H4 (cell line): ENCODE results near the gene PMS1. TPM values are rescaled to one million over a fixed set of nuclear protein-coding genes. Genes with fewer than 3 reads are reported as not detected.
"Not testable (repeated sequence)": the region's sequence is repeated elsewhere in the genome, so short reads cannot be mapped to it uniquely, and the experiment has no call there.

Source experiments
- DNase-seq: peaks from one replicate; pipeline ENCODE4 v3.0.0-alpha.2; 2015; ENCODE audit warnings: low spot score
- total RNA-seq: library from RNA; depleted of rRNA; stranded (reverse); fragments of >200 nt; shearing (Covaris generic); gene quantifications from 2 replicates; pipeline ENCODE4 v1.2.3, GENCODE V29; 2014

Gene PMS1
- total RNA-seq, 1 experiment from 2014 or later, result 17.5 TPM

DNA sequence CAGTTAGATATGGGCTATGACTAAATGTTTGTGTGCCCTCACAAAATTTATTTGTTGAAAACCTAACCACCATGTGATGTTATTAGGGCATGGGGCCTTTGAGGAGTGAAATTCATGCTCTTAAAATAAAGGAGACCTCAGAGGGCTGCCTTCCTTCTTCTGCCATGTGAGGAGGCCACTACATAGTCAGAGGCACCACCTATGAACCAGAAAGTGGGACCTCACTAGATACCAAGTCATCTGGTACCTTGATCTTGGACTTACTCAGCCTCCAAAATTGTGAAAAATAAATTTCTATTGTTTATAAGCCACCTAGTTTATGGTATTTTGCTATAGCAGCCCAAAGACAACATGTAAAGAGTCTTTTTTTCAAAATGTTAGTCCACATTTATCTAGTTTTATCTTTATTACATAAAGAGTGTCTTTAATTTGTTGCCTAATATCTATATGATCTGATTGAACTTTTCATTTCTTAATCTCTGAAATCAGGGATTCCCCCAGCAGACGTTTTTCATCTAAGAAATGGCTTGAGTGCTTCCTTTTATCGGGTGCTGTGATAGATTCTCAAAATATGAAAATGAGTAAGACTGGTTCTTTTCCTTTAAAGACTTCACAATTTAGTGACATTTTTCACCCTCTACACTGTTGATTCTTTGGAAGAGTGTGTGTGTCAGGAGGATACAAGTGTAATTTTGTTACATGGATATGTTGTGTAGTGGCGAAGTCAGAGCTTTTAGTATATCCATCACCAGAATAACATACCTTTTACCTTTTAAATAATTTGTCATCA is 34.2 kb downstream of the PMS1 start:
- DNase-seq, result no peak

DNA sequence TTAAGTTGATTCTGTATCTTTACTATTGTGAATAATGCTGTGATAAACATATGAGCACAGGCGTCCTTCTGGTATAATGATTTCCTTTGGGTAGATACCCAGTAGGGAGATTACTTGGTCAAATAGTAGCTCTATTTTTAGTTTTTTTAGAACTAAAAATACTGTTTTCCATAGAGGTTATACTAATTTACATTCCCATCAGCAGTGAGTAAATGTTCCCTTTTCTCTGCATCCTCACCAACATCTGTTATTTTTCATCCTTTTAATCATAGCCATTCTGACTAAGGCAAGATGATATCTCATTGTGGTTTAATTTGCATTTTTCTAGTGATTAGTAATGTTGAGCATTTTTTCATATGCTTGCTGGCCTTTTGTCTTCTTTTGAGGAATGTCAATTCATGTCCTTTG is 35.1 kb downstream of the PMS1 start:
- no peak for DNase-seq

DNA sequence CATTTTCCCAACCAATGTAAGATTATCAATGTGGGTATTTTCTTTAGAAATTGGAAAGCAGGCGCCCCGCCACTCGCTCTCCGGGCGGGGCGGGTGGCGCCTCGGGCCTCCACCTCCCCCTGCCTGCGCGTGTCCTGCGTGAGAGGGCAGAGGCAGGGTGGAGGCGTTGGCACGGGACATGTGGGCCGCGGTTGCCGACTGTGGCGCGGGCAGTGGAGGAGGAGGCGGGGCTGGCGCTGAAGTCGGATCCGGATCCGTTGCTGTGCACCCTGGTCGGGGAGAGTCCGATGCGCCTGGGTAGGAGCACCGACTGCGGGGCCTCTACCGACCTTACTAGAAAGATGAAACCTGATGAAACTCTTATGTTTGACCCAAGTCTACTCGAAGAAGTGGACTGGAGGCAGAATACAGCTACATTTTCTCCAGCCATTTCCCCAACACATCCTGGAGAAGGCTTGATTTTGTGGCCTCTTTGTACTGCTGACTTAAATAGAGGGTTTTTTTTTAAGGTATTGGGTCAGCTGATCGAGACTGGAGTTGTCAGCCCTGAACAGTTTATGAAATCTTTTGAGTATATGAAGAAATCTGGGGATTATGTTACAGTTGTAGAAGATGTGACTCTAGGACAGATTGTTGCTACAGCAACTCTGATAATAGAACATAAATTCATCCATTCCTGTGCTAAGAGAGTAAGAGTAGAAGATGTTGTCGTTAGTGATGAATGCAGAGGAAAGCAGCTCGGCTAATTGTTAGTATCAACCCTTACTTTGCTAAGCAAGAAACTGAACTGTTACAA is 37.9 kb downstream of the PMS1 start:
- peak; percentile 13 for DNase-seq

DNA sequence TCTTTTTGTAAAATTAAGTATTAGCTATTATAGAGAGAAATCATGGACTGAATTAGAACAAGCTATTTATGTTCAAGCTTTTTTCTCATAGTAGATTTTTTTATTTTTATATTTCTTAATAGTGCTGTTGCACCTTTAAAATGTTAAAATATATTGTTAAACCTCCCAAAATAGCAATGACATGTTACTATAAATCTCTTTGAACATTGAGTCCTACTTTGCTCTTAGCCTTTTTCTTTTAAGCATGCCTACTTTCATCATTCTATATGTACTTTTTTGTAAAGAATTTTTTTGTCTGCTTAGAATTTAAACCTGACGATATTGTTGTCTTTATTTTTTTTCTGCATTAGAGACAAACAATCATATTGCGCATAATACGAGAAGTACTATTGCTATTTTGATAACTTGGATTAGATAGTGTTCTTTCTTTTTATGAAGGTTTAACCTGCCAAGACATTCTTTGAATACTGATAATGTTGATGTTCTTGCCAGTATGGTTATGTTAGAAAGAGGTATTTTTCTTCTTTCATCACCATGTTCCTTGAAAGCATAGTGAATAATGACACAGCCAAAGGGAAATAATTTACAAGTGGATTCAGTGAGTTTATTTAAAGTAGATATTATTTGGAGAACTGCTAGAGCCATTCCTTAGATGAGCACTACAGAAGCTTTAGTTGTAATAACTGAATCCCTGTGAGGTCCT is 40.6 kb downstream of the PMS1 start:
- DNase-seq, result no peak

DNA sequence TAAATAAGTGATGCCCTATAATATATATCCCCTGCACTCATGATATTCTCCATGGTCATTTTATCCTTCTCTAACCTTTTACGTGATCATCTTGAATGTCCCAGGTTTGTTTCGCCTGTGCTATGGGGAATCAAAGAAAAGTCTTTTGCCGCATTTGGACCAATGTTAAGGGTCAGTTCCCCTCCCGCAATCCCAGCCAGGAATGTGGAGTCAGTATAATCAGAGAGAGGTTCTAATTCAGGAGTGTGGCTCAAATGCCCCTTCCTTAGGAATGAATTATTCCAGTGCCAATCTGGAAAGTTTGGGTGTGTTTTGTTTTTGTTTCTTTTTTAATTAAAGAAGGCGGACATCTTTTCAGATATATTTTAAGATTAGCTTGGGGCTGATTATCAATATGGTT is 41.8 kb downstream of the PMS1 start:
- DNase-seq, result no peak

DNA sequence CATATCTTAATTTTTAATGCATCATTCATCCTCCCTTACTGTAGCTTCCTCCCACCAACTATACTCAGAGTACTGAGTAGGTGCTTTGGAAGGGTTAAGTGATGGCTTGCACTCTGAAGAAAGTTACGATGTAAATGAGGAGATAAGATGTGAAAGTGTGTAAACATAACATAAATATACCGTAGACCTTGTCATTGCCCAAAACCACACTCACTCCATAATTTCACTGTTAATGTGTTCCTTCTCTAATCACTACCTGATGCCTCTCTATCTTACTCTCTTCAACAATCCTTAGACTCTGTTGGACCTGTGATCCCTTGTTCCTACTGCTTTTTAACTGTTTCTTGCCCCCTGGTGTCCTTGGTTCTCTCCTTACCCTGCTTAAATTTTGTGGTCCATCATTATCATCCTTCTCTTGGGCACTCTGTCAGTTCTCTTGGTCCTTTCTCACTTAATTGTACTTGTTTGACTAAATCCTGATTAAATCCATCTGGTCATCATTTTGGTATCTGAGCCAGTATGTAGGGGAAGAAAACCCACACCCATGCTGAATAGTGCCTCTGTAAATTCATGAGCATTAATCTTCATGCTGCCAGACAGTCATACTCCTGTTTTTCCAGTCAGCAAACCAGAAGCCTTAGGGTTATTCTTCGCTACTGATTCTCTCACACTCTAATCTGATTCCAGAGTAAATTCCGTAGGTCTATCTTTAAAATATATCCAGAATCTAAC is 45.0 kb downstream of the PMS1 start:
- no peak for DNase-seq

DNA sequence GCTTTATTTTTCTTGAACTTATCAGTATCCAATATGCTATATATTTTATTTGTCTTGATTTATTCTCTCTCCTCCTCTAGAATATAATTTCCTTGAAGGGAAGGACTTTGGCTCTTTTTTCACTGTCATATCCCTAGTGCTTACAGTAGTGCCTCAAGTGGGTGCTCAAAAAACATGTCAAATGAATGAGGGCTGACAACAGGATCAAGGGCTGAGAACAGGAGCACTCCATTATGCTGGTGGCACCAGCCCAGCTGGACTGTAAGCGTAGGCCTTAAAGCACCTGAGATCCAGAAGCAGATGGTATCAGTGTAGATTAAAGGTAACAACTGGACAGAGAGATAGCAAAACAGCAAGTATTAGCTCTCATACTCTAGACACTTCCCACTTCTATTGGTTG is 46.3 kb downstream of the PMS1 start:
- DNase-seq, result no peak

DNA sequence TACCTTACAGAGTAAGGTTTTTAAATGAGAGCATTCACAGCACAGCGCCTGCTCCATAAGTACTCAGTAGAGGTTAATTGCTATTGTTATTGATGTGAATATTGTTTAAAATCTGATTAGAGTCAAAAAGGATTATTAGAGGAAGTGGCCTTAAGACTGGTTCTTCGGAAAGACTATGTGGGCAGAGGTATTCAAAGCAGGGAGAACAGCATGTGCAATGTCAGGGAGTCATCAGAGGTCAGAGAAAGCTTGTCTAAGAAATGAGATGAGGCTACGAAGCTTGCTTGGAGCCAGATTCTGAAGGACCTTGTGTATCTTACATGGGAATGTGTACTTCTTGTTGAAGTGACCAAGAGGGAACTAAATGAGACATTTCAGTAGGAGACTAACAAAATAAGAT is 49.8 kb downstream of the PMS1 start:
- DNase-seq, result no peak

DNA sequence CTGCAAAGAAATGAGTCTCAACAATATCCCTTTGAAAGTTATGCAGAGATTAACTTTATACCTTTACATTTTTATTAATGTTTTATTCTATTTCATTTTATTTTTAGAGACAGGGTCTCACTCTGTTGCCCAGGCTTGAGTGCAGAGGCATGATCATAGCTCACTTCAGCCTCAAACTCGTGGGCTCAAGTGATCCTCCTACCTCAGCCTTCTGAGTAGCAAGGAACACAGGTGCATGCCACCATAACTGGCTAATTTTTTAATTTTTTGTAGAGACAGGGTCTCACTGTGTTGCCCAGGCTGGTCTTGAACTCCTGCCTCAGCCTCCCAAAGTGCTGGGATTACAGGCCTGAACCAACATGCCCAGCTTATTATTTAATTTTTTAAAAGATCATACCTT is 50.4 kb downstream of the PMS1 start:
- DNase-seq, result not testable (repeated sequence)

DNA sequence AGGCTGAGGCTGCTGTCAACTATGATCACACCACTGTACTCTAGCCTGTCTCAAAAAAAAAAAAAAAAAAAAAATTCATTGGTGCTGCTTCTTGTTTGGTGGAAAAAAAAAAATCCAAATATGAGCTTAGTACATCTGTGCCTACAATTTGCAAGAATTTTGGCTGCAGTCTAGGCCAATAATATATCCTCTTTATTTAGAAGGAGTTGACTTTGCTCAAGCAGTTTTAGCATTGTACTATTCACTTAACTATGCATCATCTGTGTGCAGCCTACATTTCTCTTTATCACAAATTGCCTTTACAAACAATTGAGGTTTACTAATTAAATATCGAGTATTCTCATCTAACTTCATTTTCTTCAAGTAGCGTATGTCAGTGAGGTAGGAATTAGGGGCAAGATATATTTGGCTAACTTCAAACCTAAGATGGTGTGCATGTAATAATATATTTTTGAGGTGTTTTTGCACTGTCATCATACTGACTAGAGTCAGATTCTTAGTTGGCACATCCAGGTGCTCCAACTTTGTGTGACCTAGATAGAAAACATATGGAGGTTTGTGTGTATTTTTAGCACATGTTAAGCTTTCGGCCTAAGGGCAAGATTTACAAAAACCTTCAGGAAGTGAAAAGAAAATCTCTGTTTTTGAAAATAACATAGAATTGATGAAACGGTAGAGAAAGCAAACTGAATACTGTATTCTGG is 51.8 kb downstream of the PMS1 start:
- peak; percentile 45 for DNase-seq

DNA sequence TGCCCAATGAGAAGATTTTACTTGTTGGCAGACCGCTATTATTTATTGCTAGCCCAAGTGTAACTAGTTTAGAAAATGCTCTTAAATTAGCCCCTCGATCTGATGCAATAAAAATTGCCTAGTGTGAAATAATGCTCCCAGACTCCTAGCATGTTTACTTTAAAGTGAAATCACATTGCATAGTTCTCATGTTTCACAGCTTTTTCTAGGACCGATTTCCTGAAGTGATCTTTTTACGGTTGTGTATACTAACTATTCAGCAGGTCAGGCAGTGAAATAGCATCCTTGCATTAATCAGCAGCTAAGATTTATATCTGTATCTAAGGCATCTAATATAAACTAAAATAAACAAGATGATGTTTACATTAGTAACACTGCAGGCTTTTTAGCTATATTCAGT is 52.4 kb downstream of the PMS1 start:
- peak; percentile 90 for DNase-seq

DNA sequence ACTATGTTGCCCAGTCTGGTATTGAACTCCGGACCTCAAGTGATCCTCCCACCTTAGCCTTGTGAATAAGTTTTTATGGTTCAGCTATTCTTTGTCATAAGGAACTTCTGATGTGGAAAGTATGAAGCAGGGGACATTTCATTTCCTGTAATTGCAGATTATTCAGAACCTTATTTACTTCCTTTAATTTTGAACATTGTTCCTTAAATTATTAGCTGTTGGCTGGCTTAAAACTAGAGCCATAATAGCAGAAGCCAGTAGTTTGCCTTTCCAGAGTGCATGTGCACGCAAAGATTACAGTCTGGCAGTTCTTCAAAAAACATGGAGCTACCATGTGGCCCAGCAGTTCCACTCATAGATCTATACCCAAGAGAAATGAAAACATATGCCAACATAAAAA is 53.1 kb downstream of the PMS1 start:
- no peak for DNase-seq

DNA sequence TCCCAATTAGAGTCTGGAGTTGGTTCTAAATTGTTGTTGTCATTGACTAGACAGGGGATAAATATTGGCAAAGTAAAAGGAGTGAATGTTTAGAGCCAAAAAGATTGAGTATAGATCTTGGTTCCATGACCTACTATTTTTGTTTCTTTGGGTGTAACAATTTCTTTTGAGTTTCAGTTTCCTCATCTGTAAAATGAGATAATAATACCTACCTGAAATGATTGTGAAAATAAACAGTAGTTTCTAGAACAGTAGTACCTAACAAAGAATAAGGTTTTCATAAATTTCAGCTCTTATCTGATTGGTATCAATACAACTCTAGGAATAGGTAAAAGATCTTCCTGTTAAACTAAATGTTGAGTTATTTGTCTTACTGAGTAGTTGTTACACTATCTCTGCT is 56.8 kb downstream of the PMS1 start:
- DNase-seq, result no peak

DNA sequence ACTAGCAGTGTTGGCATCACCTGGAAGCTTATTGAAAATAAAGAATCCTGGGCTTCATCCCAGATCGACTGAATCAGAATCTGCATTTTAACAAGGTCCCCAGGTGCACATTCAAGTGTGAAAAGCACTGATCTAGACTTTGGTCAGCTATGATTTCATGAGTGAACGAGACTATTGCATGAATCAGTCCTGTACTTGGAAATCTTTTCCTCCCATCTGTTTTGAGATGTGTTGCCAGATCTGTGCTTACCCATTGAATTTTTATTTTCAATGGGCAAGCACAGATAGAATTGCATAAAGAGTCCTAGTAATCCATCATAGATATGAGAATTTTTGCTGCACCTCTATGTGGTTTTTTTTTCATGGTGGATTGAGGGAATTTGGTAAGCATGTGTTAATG is 64.0 kb downstream of the PMS1 start:
- no peak for DNase-seq

DNA sequence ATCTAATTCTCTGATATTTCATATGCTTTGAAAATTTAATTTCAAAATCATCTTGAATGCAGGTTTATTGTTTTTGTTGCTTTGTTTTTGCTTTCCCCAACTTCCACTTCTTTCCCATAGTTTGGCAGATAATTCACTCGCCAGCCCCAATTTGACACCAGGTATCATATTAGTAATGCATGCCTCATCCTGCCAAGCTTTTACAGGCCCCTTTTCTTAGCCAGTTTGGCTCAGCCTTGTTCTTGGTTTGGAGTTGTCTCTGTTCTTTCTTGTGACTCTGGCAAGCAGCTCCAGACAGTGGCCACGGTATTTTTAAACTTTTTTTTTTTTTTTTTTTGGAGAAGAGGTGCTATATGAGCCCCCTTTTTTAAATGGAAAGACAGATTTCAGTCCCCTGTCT is 65.3 kb downstream of the PMS1 start:
- no peak for DNase-seq

DNA sequence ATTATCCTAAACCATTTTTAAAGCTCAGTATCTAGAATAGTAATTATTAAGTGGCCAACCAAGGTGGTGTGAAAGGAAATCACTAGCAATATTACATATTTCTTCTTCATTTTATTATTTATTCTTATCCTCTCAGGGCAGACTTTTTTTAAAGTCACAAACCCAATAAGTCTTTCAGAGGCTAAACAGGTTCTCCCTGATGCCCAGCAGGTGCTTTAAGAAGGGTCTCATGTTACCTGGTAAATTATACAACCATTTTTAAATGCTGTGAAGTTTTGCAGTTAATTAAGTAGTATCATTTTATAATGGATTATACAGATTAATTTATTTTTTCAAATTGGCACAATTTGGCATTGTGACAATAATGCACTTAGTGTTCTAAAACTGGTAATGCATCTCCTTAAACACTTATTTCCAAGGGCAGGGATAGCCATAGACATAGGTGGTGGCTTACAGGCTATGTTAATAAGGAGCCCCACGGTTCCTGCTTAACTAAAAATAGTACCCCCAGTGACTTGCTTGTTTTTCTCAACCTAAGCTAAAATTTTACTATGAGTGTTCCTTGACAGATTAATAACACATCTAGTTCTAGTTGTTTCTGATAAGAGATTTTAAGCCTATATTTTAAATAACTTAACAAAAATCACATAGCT is 67.0 kb downstream of the PMS1 start:
- no peak for DNase-seq

DNA sequence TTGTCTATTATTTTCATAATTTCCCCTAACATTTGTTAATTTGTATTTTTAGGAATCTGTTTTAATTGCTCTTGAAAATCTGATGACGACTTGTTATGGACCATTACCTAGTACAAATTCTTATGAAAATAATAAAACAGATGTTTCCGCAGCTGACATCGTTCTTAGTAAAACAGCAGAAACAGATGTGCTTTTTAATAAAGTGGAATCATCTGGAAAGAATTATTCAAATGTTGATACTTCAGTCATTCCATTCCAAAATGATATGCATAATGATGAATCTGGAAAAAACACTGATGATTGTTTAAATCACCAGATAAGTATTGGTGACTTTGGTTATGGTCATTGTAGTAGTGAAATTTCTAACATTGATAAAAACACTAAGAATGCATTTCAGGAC is 69.9 kb downstream of the PMS1 start:
- DNase-seq, result no peak

DNA sequence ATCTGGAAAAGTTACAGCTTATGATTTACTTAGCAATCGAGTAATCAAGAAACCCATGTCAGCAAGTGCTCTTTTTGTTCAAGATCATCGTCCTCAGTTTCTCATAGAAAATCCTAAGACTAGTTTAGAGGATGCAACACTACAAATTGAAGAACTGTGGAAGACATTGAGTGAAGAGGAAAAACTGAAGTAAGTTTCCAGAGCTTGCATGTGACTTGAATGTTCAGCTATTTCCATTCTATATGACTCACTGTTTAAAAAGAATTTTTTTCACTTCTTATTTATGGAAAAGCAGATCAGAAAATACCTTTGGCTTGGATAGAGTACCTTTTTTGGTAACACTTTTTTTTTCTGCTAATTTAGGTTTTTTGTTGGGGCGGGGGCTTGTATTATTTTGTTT is 70.7 kb downstream of the PMS1 start:
- no peak for DNase-seq

DNA sequence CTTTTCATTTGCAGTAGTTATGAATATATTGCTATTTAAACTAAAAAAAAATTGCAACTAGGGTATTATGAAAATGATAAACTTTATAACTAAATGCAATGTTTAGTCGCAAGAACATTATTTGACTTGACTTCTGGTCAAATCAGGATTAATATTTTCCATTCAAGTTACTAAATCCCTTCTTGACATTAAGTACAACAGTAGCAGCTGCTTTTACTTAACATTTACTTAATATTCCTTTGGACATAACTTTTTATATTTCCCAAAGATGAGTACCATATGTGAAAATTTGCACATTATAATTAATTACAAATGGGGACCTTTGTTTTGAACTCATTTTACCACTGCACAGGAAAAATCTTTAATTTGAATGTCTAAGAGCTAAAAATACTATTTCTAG is 74.0 kb downstream of the PMS1 start:
- DNase-seq, result no peak

DNA sequence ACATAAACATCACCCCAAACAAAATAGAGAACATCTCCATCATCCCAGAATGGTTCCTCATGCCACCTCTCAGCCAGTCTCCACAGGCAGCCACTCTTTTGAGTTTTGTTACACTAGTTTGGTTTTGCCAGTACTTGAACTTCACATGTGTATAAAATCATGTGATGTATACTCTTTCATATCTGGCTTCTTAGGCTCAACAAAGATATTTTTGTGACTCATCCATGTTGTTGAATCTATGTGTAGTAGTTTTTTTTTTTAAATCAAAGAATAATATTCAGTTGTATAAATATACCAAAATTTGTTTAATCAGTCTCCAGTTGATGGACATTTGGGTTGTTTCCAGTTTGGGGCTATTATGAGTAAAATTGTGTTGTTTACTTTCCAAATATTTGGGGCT is 75.9 kb downstream of the PMS1 start:
- no peak for DNase-seq

DNA sequence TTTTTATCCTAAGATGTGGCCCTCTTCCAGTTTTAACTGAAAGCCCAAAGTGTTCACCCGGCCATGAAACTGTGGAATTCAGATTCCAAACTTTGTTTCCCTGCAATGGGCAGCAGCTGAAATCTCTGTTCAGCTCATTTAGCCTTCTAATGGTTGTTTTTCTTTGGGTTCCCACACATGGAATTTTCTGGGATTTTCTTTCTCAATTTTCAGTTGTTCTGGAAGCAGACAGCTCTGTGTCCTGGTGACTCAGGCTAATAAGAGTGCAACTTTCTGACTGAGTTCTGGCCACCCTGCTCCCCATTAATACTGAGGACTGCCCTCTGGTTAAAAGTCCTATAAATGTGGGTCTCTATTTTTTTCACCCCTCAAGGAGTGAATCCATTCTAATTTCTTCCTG is 78.5 kb downstream of the PMS1 start:
- DNase-seq, result no peak
